Endothelial cell of umbilical vein (primary cell): ENCODE measurements around the gene CEP85L. TPM values are rescaled to one million over a fixed set of nuclear protein-coding genes. Genes with fewer than 3 reads are reported as not detected.

ENCODE experiments used
- BruUV-seq: library from RNA; stranded (reverse); fragments of 400-500 nt; replicated peaks from 2 replicates; lab custom pipeline; 2021; lab: Mats Ljungman, UMichigan
- CTCF ChIA-PET: fragments of 300-600, 350-600 bp; sonication (Branson Sonifier 250); formaldehyde crosslinking; loops from one replicate; lab custom pipeline; 2021; ENCODE audit warnings: antibody characterized with exemption, inconsistent platforms; lab: Charles Lee
- POLR2A ChIA-PET: fragments of 300-600, 350-600 bp; sonication (Branson Sonifier 250); formaldehyde crosslinking; loops from one replicate; lab custom pipeline; 2021; ENCODE audit warnings: antibody characterized with exemption, inconsistent platforms; lab: Charles Lee
- DNase-seq: peaks from one replicate; pipeline ENCODE4 v3.0.0-alpha.2; 2011; ENCODE audit warnings: low read depth, low spot score
- FAIRE-seq: peaks from 2 replicates; lab custom pipeline; 2011; peaks lifted over from hg19 to GRCh38; lab: Jason Lieb, UNC
- H2AFZ ChIP-seq: 2 replicates; pipeline ENCODE4 v1.6.0; 2012; ENCODE audit warnings: low read depth, low read length, control low read depth, inconsistent platforms
- H3K27ac ChIP-seq: 2 replicates; pipeline ENCODE4 v1.5.1; 2011; ENCODE audit warnings: low read depth, mild to moderate bottlenecking, control low read depth, low read length, moderate library complexity; ENCODE audit not compliant: insufficient read depth
- H3K27me3 ChIP-seq, 2 experiments: 2 replicates each; pipeline versions ENCODE4 v1.6.0 to v1.6.1; 2011; ENCODE audit warnings: low read length in 2 of 2, mixed read lengths in 1 of 2; ENCODE audit not compliant: control insufficient read depth in 2 of 2, insufficient read depth in 2 of 2
- H3K36me3 ChIP-seq, 2 experiments: 2 replicates in 1 of 2; 3 replicates in 1 of 2; pipeline ENCODE4 v1.5.1; 2011; ENCODE audit warnings: low read length in 2 of 2, mild to moderate bottlenecking in 1 of 2, moderate library complexity in 1 of 2; ENCODE audit not compliant: control insufficient read depth in 2 of 2, insufficient read depth in 2 of 2; ENCODE audit errors: extremely low read depth in 1 of 2
- H3K4me1 ChIP-seq: 3 replicates; pipeline ENCODE4 v1.5.1; 2011; ENCODE audit warnings: mild to moderate bottlenecking, low read length; ENCODE audit not compliant: control insufficient read depth, insufficient read depth; ENCODE audit errors: extremely low read depth
- H3K4me2 ChIP-seq: 2 replicates; pipeline ENCODE4 v1.6.1; 2011; ENCODE audit warnings: low read length, control low read depth, mixed read lengths; ENCODE audit not compliant: insufficient read depth
- H3K4me3 ChIP-seq, 3 experiments: fragments of 200-600 bp in 1 of 3; sonication (generic), shearing (Covaris generic) in 1 of 3; replicated peaks in 1 of 3; 2 replicates each; pipeline ENCODE4 v1.5.1; 2011 to 2016; ENCODE audit warnings: control low read depth in 3 of 3, low read length in 3 of 3, mild to moderate bottlenecking in 2 of 3, inconsistent platforms in 1 of 3, low read depth in 1 of 3, moderate library complexity in 1 of 3; ENCODE audit not compliant: insufficient read depth in 1 of 3
- H3K79me2 ChIP-seq: 2 replicates; pipeline ENCODE4 v1.6.0; 2012; ENCODE audit warnings: low read length, inconsistent platforms; ENCODE audit not compliant: control insufficient read depth, insufficient read depth
- H3K9ac ChIP-seq: replicated peaks from 2 replicates; pipeline ENCODE3; 2011; ENCODE audit warnings: low read length, control low read depth; ENCODE audit not compliant: insufficient read depth; ENCODE audit errors: extremely low read depth
- H3K9me1 ChIP-seq: replicated peaks from 3 replicates; pipeline ENCODE4 v1.6.0; 2011; ENCODE audit warnings: mild to moderate bottlenecking, low read length; ENCODE audit not compliant: control insufficient read depth, insufficient read depth; ENCODE audit errors: extremely low read depth
- H3K9me3 ChIP-seq: replicated peaks from 2 replicates; pipeline ENCODE4 v1.5.1; 2012; ENCODE audit warnings: low read length, inconsistent platforms; ENCODE audit not compliant: control insufficient read depth, insufficient read depth
- H4K20me1 ChIP-seq: replicated peaks from 2 replicates; pipeline ENCODE3; 2011; ENCODE audit warnings: mild to moderate bottlenecking, low read length; ENCODE audit not compliant: control insufficient read depth, insufficient read depth; ENCODE audit errors: extremely low read depth
- CTCF ChIP-seq, 2 donors: IDR thresholded peaks; 1 replicate in 1 of 2; 2 replicates in 1 of 2; pipeline ENCODE4 v1.5.1; 2011; ENCODE audit warnings: low read length in 2 of 2, mild to moderate bottlenecking in 2 of 2, moderate library complexity in 2 of 2, control low read depth in 1 of 2, inconsistent platforms in 1 of 2, low read depth in 1 of 2; ENCODE audit not compliant: insufficient read depth in 1 of 2; ENCODE audit errors: extremely low read depth in 1 of 2
- EZH2 ChIP-seq: IDR thresholded peaks from 2 replicates; pipeline ENCODE4 v1.6.1; 2012; ENCODE audit warnings: borderline replicate concordance, low read depth, mild to moderate bottlenecking, moderate library complexity, low read length, inconsistent platforms; ENCODE audit not compliant: severe bottlenecking
- FOS ChIP-seq: IDR thresholded peaks from 2 replicates; pipeline ENCODE4 v1.6.1; 2011; ENCODE audit warnings: mild to moderate bottlenecking, low read length, moderate library complexity, borderline replicate concordance; ENCODE audit not compliant: insufficient read depth
- GATA2 ChIP-seq: IDR thresholded peaks from 2 replicates; pipeline ENCODE4 v1.7.0; 2011; ENCODE audit warnings: low read depth, mild to moderate bottlenecking, moderate library complexity, mixed read lengths, low read length; ENCODE audit not compliant: insufficient read length, insufficient read depth
- JUN ChIP-seq: IDR thresholded peaks from 2 replicates; pipeline ENCODE4 v1.6.1; 2011; ENCODE audit warnings: borderline replicate concordance, low read depth; ENCODE audit not compliant: insufficient read length, insufficient read depth
- MAX ChIP-seq: IDR thresholded peaks from 2 replicates; pipeline ENCODE4 v1.6.1; 2011; ENCODE audit not compliant: insufficient read depth, insufficient read length
- MYC ChIP-seq: IDR thresholded peaks from one replicate; pipeline ENCODE4 v1.6.1; 2011; ENCODE audit warnings: mild to moderate bottlenecking, low read depth, low read length
- POLR2A ChIP-seq: IDR thresholded peaks from 2 replicates; pipeline ENCODE4 v1.6.1; 2012; ENCODE audit warnings: low read depth, mild to moderate bottlenecking, control low read depth, low read length
- POLR2AphosphoS5 ChIP-seq: IDR thresholded peaks from 2 replicates; pipeline ENCODE4 v1.6.1; 2012; ENCODE audit warnings: low read depth, mild to moderate bottlenecking, control low read depth, low read length, moderate library complexity; ENCODE audit not compliant: insufficient read depth
- dilution Hi-C: fragments of 300-500 bp; cut with MboI; formaldehyde crosslinking; loops from one replicate; pipeline ENCODE4 v1.15.0; 2019; ENCODE audit warnings: low sequenced_read_pairs; ENCODE audit not compliant: extremely low pct_ligation_motif_present
- intact Hi-C: fragments of 100-400 bp; cut with micrococcal nuclease; formaldehyde crosslinking; loops from one replicate; pipeline ENCODE4 v1.10.0; 2022
- polyA plus RNA-seq, 4 experiments: library from polyadenylated mRNA; depleted of rRNA in 3 of 4; stranded (reverse) in 3 of 4; unstranded in 1 of 4; fragments of >200 nt; gene quantifications; 2 replicates each; pipeline versions ENCODE4 v1.2.1 to v1.2.3, GENCODE V29; 2011 to 2012; ENCODE audit warnings: missing spikeins in 1 of 4
- total RNA-seq: library from RNA; stranded (reverse); gene quantifications from 2 replicates; pipeline ENCODE4 v1.2.3, GENCODE V29; 2021

Gene CEP85L
- total and polyA plus RNA-seq, 2 donors (not counting 3 experiments of a cell fraction or from before 2014, with no cell fraction given) = 1.8 to 9.2 TPM

GRCh38 chr6:118652051-118652615, 742 bp upstream of the CEP85L start:
- H3K4me2 ChIP-seq = peak overlapping the region; percentile 76
- peak overlapping the region; percentile 99 for H3K9ac ChIP-seq
- DNase-seq = no peak
- dilution Hi-C loops (no loop called here), intact Hi-C loops (loop anchor here (5.0 kb wide), 1 partner anchor 150 kb away; no protein-coding TSS in a partner anchor)
- peak overlapping the region; percentile 99 for H2AFZ ChIP-seq
- peaks cover 21% of the 10 kb centered on the region for H3K4me1 ChIP-seq
- H3K4me3 ChIP-seq = peak overlapping the region; percentile 57 to 98 (median 77)
- H3K27ac ChIP-seq = peak overlapping the region; percentile 85
- ChIA-PET POLR2A (interaction anchor here (0.6 to 0.9 kb wide), 2 partner anchors 8 to 57 kb away, joined by 3 to 11 read pairs; no protein-coding TSS in a partner anchor), CTCF (interaction anchor here (0.9 to 1.5 kb wide), 6 partner anchors 19 to 368 kb away, joined by 3 to 9 read pairs (median 4); partner anchors contain the start of gene ASF1A)
- TSS peak; percentile 69 for BruUV-seq
- no peaks in the 10 kb centered on the region for H4K20me1 ChIP-seq
- H3K36me3 ChIP-seq = no peaks in the 10 kb centered on the region
- H3K27me3 ChIP-seq = no peaks in the 10 kb centered on the region
- FAIRE-seq = no peak
- H3K9me1 ChIP-seq = no peaks in the 10 kb centered on the region
- no peak for TF ChIP-seq MAX
- TF ChIP-seq GATA2 = no peak
- no peak for TF ChIP-seq POLR2AphosphoS5
- TF ChIP-seq CTCF (IDR thresholded peaks at IDR 0.05; ENCODE audit: extremely low read depth in 1 of 2, insufficient read depth in 1 of 2, low read depth in 1 of 2, low read length in 2 of 2) = no peak
- no peak for TF ChIP-seq MYC
- TF ChIP-seq POLR2A = no peak
- TF ChIP-seq FOS = no peak
- TF ChIP-seq JUN = no peak
- no peak for TF ChIP-seq EZH2
- H3K9me3 ChIP-seq = no peaks in the 10 kb centered on the region
- H3K79me2 ChIP-seq = peaks cover 42% of the 10 kb centered on the region
